Cortex of kidney (tissue), 1 donor: Measurements from ENCODE around the gene SNX20.

Experiments
- DNase-seq: peaks from one replicate; lab custom pipeline; 2025; lab: John Stamatoyannopoulos, UW

SNX20 gene

GRCh38 chr16:50705436-50706110, 24.5 kb upstream of the SNX20 start:
- no peak for DNase-seq

GRCh38 chr16:50704245-50704644, 23.1 kb upstream of the SNX20 start:
- DNase-seq: no peak

DNA sequence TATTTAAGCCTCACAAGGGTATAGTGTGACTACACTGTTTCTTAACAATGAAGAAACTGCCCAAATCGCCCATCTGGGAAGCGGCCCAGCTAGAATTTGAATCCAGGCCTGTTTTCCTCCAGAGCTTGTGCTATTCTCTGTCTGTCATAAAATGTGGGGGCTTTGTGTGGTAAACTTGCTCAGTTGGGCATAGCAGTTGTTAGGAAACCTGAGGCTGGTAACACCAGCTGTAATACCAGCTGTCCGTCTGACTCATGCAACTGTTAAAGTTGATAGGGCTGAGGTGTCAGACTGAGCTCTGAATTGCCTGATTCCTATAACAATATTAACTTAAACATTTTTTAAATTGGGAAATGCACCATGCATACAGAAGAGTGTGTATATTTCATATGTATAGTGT, 21.6 kb upstream of the SNX20 start:
- DNase-seq: no peak

GRCh38 chr16:50699326-50700159, 18.4 kb upstream of the SNX20 start:
- no peak for DNase-seq

GRCh38 chr16:50697881-50698767, 17.0 kb upstream of the SNX20 start:
- DNase-seq: no peak

DNA sequence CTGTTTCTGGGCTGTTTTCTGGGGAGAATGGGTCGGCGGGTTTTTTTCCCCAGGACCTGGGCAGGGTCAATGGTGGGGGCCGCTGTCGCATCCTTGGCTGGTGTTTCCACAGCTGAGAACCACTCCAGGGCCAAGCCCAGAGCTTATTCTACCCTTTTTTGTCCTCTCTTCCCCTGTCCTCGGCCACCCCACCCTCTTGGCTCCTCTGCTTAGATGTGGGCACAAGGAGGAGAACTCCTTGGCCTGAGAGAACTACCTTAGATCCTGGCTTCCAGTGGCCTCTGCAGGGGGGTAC, 16.3 kb upstream of the SNX20 start:
- no peak for DNase-seq

- DNase-seq: no peak
Measured at GRCh38 chr16:50696575-50697420, 15.7 kb upstream of the SNX20 start.

- DNase-seq: no peak
Measured at GRCh38 chr16:50696126-50696525, 15.0 kb upstream of the SNX20 start.

DNA sequence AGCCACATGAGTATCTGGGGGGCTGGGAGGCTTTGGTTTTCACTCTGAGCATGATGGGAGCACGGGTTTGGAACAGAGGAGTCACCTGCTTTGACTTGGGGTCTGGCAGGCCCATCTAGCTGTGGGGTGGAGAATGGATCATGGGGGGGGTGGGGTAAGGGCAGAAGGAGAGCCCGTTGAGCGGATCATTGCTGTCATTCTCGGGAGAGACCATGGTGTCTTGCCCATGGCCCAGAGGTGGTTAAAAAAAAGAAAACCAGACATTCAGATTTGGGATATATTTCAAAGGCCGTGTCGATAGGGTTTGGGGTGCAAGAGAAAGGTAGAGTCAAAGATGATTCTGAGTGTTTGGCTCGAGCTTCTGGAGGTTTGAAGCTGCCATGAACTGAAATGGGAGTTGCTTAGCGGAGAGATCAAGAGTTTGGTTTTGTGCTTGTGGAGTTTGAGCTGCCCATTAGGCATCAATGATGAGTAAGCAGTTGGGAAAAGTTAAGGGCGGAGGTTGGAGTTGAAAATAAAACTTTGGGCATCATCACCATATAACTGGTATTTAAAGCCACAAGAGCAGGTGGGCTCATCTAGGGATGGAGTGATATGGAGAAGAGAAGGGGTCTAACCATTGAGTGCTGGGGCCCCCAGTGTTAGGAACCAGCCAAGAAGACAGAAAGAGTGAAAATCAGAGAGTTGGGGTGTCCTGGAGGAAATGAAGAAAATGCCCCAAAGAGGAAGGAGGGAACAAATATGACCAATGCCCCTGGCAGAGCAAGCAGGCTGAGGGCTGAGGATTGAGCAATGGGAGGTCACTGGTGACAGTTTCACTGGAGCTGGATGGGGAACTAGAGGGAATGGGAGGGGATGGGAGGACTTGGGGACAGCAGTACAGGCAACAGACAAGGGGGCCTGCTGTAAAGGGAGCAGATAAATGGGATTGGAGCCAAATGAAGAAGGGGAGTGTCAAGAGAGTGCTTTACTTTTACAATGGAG, 14.2 kb upstream of the SNX20 start:
- no peak for DNase-seq

GRCh38 chr16:50694206-50694605, 13.1 kb upstream of the SNX20 start:
- no peak for DNase-seq

DNA sequence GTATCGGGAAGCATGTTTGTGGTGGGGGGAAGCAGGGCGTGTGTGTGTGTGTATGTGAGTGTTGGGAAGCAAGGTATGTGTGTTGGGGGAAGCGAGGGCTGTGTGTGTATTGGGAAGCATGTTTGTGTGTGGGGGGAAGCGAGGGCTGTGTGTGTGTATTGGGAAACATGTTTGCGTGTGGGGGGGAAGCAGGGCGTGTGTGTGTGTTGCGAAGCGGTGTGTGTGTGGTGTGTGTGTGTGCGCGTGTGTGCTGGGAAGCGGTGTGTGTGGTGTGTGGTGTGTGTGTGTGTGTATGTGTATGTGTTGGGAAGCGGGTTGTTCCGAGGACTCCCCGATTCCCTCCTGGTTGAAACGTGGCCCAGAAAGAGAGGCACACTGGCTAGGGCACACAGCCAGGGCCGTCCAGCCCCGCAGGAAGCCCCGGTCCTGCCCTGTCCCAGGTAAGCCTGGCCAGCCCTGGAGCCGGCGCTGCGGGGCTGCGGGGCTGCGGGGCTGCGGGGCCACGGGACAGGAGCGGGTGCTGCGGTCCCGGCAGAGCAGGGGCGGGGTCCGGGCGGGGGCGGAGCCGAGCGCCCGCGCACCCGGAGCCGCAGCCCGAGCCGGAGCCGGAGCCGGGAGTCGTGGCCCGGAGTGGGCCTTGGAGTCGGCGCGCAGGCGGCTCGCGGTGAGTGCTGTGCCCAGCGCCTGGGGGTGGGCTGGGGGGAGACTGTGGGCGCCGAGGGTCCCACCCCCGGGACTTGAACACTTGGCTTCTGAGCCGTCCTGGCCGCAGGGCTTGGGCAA, 12.1 kb upstream of the SNX20 start, which contains the start of gene NOD2:
TSS of gene NOD2 (plus strand) at position 608 of the 783 bp plus-strand sequence. CDS start 5,890 bp downstream, outside the sequence.
- DNase-seq: no peak

DNA sequence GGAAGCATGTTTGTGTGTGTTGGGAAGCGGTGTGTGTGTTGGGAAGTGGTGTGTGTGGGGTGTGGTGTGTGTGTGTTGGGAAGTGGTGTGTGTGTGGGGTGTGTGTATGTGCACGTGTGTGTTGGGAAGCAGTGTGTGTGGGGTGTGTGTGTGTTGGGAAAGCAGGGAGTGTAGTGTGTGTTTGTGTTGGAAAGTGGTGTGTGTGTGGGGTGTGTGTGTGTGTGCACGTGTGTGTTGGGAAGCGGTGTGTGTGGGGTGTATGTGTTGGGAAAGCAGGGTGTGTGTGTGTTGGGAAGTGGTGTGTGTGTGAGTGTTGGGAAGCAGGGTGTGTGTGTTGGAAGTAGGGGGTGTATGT, 11.5 kb upstream of the SNX20 start:
- no peak for DNase-seq

- no peak for DNase-seq
Measured at GRCh38 chr16:50690177-50690576, 9.1 kb upstream of the SNX20 start.

- no peak for DNase-seq
Measured at GRCh38 chr16:50688867-50689266, 7.8 kb upstream of the SNX20 start.

DNA sequence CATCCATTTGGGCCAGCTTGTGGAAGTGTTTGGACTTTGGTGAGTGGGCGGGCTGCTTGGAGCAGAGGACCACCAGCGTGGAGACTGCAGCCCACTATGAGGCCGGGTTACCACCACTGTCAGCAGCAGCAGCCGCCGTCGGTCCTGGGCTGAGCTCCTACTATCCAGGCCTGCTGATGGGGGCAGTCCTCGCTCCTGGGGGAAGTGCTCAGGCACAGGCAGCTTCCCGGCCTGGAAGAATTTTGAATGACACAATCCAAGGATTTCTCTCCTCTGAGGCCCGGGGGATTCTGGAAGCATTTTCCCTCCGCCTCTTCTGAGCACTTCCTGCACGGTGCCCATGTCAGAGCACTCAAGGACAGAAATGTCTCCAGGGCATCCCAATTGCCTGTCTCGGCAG, 7.0 kb upstream of the SNX20 start:
- no peak for DNase-seq

GRCh38 chr16:50685462-50686063, 4.5 kb upstream of the SNX20 start:
- DNase-seq: no peak

- no peak for DNase-seq
Measured at GRCh38 chr16:50684823-50685461, 3.8 kb upstream of the SNX20 start.

- no peak for DNase-seq
Measured at GRCh38 chr16:50683689-50684374, 2.7 kb upstream of the SNX20 start.
